ENCODE data around the gene NEK5.

The NEK5 gene

DNA sequence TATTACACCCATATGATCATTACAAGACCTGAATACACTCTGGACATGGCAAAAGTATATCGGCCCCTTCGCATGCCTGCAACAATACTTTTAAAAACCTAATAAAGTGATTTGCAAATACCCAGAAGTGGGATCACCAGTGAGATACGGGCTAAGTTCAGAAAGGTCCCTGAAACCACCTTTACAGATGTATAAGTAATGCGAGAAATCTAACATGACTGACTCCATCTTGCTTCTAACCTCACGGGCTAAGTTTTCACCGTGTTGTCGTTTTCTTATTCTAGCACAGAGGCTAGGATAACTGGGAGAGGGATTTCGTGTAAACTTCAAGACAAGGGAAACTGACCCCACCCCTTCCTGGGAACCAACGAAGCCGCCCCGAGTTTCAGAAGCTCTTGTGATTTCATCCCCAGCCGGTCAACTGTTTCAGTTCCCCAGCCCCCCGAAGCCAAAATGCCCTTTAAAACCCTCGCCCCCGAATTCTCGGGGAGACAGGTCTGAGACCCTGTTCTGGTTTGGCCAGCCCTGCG is 29.8 kb upstream of the NEK5 start:
- peak overlapping the region; percentile 44 for H3K27ac ChIP-seq
- no peaks in the 10 kb centered on the region for H3K4me1 ChIP-seq
- no peaks in the 10 kb centered on the region for H3K79me2 ChIP-seq
- H3K27me3 ChIP-seq (ENCODE audit: control insufficient read depth, insufficient read depth, low read length), result no peaks in the 10 kb centered on the region
- no peak overlapping the region for H3K9ac ChIP-seq
- no peaks in the 10 kb centered on the region for H3K36me3 ChIP-seq (ENCODE audit: control insufficient read depth, insufficient read depth, low read length)
- peak overlapping the region; percentile 61 for H3K4me2 ChIP-seq (ENCODE audit: low read length)
- peak overlapping the region; percentile 91 for H2AFZ ChIP-seq
- peak overlapping the region; percentile 51 for H3K4me3 ChIP-seq (ENCODE audit: low read depth, low read length)
- no peaks in the 10 kb centered on the region for H3K9me3 ChIP-seq (ENCODE audit: control insufficient read depth, low read length)
- TF ChIP-seq, protein P1, sequence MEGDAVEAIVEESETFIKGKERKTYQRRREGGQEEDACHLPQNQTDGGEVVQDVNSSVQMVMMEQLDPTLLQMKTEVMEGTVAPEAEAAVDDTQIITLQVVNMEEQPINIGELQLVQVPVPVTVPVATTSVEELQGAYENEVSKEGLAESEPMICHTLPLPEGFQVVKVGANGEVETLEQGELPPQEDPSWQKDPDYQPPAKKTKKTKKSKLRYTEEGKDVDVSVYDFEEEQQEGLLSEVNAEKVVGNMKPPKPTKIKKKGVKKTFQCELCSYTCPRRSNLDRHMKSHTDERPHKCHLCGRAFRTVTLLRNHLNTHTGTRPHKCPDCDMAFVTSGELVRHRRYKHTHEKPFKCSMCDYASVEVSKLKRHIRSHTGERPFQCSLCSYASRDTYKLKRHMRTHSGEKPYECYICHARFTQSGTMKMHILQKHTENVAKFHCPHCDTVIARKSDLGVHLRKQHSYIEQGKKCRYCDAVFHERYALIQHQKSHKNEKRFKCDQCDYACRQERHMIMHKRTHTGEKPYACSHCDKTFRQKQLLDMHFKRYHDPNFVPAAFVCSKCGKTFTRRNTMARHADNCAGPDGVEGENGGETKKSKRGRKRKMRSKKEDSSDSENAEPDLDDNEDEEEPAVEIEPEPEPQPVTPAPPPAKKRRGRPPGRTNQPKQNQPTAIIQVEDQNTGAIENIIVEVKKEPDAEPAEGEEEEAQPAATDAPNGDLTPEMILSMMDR (IDR thresholded peaks at IDR 0.05), result no peak

DNA sequence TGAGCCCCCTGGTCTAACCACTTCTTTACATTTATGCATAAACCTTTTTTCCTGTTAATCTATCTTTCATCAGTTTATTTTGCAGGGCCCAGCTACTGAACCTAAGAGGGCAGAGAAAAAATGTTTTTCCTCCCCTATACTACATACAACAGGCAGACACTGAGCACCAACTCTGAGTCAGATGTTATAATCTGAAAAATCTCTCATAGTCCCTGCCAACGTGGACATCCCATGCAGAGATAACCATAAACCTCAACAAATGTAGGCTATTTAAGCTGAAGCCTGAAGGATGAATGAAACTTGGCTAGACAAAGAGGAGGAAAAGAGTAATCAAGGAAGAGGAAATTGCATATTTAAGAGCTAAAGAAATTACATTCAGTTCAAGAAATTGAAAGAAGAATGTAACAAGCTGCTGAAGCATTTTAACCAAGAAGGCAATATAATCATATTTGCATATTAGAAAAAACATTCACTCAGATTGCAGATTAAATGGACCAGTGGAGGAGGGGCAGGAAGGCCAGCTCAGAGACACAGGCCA is 27.9 kb upstream of the NEK5 start:
- H3K79me2 ChIP-seq, result no peaks in the 10 kb centered on the region
- H3K36me3 ChIP-seq (ENCODE audit: control insufficient read depth, insufficient read depth, low read length), result no peaks in the 10 kb centered on the region
- H3K9me3 ChIP-seq (ENCODE audit: control insufficient read depth, low read length), result no peaks in the 10 kb centered on the region
- no peaks in the 10 kb centered on the region for H3K27me3 ChIP-seq (ENCODE audit: control insufficient read depth, insufficient read depth, low read length)
- TF ChIP-seq, protein P1 (IDR thresholded peaks at IDR 0.05), result no peak
- H3K27ac ChIP-seq, result no peak overlapping the region
- no peak overlapping the region for H2AFZ ChIP-seq
- H3K4me2 ChIP-seq (ENCODE audit: low read length), result no peak overlapping the region
- no peak overlapping the region for H3K4me3 ChIP-seq (ENCODE audit: low read depth, low read length)
- H3K4me1 ChIP-seq, result no peaks in the 10 kb centered on the region
- no peak overlapping the region for H3K9ac ChIP-seq

DNA sequence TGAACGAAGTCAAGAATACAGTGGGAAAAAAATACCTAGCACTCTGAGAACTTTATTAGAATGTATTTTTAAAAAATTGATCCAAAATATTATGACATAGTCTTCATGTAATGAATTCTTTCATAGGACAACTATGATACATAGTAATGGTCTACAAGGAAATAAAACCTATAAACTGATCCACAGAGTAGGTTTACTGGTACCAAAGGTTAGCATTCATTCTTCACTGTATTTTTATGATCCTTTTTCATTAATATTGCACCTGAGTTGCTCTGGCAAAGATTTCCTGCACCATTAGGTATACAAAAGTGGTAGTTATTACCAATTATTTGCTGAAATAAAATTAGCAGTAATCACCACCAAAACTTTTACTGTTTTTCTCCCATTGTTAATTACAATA is 26.3 kb upstream of the NEK5 start:
- no peaks in the 10 kb centered on the region for H3K9me3 ChIP-seq (ENCODE audit: control insufficient read depth, low read length)
- H3K27ac ChIP-seq, result no peak overlapping the region
- TF ChIP-seq, protein P1 (IDR thresholded peaks at IDR 0.05), result no peak
- H3K4me2 ChIP-seq (ENCODE audit: low read length), result no peak overlapping the region
- no peaks in the 10 kb centered on the region for H3K79me2 ChIP-seq
- no peaks in the 10 kb centered on the region for H3K36me3 ChIP-seq (ENCODE audit: control insufficient read depth, insufficient read depth, low read length)
- no peaks in the 10 kb centered on the region for H3K4me1 ChIP-seq
- no peak overlapping the region for H3K4me3 ChIP-seq (ENCODE audit: low read depth, low read length)
- no peaks in the 10 kb centered on the region for H3K27me3 ChIP-seq (ENCODE audit: control insufficient read depth, insufficient read depth, low read length)
- H2AFZ ChIP-seq, result no peak overlapping the region
- no peak overlapping the region for H3K9ac ChIP-seq

DNA sequence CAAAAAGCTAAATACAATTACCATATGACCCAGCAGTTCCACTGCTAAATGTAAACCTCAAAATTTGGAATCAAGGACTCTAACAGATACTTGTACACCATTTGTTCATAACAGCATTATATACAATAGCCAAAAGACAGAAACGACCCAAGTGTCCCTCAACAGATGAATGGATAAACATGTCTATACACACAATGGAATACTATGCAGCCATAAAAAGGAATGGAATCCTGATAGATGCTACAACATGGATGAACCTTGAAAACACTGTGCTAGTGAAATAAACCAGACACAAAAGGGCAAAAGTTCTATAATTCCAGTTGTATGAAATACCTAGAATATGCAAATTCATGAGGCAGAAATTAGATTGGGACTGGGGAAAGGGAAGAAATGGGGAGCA is 18.4 kb upstream of the NEK5 start:
- H3K36me3 ChIP-seq (ENCODE audit: control insufficient read depth, insufficient read depth, low read length), result no peaks in the 10 kb centered on the region
- no peaks in the 10 kb centered on the region for H3K9me3 ChIP-seq (ENCODE audit: control insufficient read depth, low read length)
- no peak overlapping the region for H3K4me2 ChIP-seq (ENCODE audit: low read length)
- H3K27ac ChIP-seq, result no peak overlapping the region
- no peaks in the 10 kb centered on the region for H3K79me2 ChIP-seq
- H3K4me3 ChIP-seq (ENCODE audit: low read depth, low read length), result no peak overlapping the region
- TF ChIP-seq, protein P1 (IDR thresholded peaks at IDR 0.05), result no peak
- no peak overlapping the region for H2AFZ ChIP-seq
- no peaks in the 10 kb centered on the region for H3K4me1 ChIP-seq
- no peaks in the 10 kb centered on the region for H3K27me3 ChIP-seq (ENCODE audit: control insufficient read depth, insufficient read depth, low read length)
- no peak overlapping the region for H3K9ac ChIP-seq

DNA sequence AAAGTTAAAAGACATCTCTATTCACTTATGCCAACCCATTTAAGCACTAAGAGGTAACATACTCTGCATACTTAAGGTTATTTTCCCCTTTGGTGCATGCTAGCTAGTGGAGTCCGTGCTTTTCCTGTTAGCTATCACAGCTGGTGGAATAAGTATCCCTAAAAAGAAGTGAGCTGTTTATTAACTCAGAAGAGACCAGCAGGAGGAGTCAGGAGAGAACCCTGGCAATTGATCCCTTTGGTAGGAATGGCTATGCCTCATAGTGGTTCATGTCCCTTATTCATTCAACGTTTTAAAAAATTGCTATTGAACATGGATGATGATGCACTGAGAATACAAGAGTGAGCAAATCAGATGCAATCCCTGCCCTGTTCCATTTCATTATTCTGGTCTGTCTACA is 12.4 kb upstream of the NEK5 start:
- Histone ChIP-seq H3K27me3 (ENCODE audit: control insufficient read depth, insufficient read depth, low read length) (no peaks in the 10 kb centered on the region), H3K4me1 (no peaks in the 10 kb centered on the region), H3K79me2 (no peaks in the 10 kb centered on the region), H3K4me3 (ENCODE audit: low read depth, low read length) (no peak overlapping the region), H3K9ac (no peak overlapping the region), H2AFZ (no peak overlapping the region), H3K36me3 (ENCODE audit: control insufficient read depth, insufficient read depth, low read length) (no peaks in the 10 kb centered on the region), H3K9me3 (ENCODE audit: control insufficient read depth, low read length) (no peaks in the 10 kb centered on the region), H3K27ac (no peak overlapping the region), H3K4me2 (ENCODE audit: low read length) (no peak overlapping the region)
- TF ChIP-seq, protein P1 (IDR thresholded peaks at IDR 0.05), result no peak

Measured in parathyroid adenoma (tissue), 2 donors.